ENCODE results near the gene KLK8.

KLK8 gene

DNA sequence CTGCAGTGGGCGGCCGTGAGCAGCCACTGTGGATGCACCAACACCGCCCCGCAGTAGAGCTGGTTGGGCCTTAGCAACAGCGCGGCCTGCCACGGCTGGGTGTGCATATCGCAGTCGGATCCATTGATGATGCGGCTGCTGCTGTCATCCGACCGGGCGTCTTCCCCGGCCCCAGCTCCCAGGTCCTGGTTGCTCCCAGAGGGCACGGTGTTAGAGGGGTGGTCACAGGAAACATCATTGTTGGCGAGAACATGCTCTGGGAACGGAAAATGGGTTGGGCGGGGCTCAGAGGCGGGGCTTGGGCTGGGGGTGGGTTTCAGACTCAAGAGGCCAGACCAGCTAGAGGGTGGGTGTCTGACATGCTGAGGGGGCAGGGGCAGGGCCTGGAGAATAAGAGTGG lies 51.5 kb downstream of the KLK8 start:
- no peak for DNase-seq (ENCODE audit: low spot score)

GRCh38 chr19:50947123-50947522 lies 54.3 kb downstream of the KLK8 start:
- DNase-seq (ENCODE audit: low spot score): no peak

Data from left forelimb (tissue), 1 donor.